ENCODE data around the gene EYS. TPM values are rescaled to one million over a fixed set of nuclear protein-coding genes. Genes with fewer than 3 reads are reported as not detected.
A peak's percentile ranks its signal among the peaks of the same experiment; 100 is the strongest.

The EYS gene
- total RNA-seq, 1 experiment from 2014 or later, result 1.5 TPM

- POLR2A ChIA-PET, result no interaction called here
- peaks cover 6% of the 10 kb centered on the region for H3K4me1 Mint-ChIP-seq (ENCODE audit: insufficient read depth, unreplicated experiment)
- no peak overlapping the region for H3K4me3 Mint-ChIP-seq (ENCODE audit: unreplicated experiment)
- DNase-seq (ENCODE audit: unreplicated experiment), result no peak
- CTCF ChIA-PET, result interaction anchor here (0.7 kb wide), 1 partner anchor 242 kb away, joined by 3 read pairs; no protein-coding TSS in a partner anchor
- no peaks in the 10 kb centered on the region for H3K36me3 Mint-ChIP-seq (ENCODE audit: insufficient read depth, unreplicated experiment)
- BruUV-seq (replicated peaks), result no TSS peak
- TF ChIP-seq, protein P1, sequence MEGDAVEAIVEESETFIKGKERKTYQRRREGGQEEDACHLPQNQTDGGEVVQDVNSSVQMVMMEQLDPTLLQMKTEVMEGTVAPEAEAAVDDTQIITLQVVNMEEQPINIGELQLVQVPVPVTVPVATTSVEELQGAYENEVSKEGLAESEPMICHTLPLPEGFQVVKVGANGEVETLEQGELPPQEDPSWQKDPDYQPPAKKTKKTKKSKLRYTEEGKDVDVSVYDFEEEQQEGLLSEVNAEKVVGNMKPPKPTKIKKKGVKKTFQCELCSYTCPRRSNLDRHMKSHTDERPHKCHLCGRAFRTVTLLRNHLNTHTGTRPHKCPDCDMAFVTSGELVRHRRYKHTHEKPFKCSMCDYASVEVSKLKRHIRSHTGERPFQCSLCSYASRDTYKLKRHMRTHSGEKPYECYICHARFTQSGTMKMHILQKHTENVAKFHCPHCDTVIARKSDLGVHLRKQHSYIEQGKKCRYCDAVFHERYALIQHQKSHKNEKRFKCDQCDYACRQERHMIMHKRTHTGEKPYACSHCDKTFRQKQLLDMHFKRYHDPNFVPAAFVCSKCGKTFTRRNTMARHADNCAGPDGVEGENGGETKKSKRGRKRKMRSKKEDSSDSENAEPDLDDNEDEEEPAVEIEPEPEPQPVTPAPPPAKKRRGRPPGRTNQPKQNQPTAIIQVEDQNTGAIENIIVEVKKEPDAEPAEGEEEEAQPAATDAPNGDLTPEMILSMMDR (IDR thresholded peaks at IDR 0.05; ENCODE audit: unreplicated experiment), result no peak
- intact Hi-C loops (cut with micrococcal nuclease), result no loop called here
- no peak overlapping the region for H3K27ac Mint-ChIP-seq (ENCODE audit: low read depth, unreplicated experiment)
- no peaks in the 10 kb centered on the region for H3K9me3 Mint-ChIP-seq (ENCODE audit: unreplicated experiment)
- H3K27me3 Mint-ChIP-seq (ENCODE audit: insufficient read depth, unreplicated experiment), result no peaks in the 10 kb centered on the region
These were observed 1452.0 kb downstream of the EYS start for GRCh38 chr6:64255000-64255399.

DNA sequence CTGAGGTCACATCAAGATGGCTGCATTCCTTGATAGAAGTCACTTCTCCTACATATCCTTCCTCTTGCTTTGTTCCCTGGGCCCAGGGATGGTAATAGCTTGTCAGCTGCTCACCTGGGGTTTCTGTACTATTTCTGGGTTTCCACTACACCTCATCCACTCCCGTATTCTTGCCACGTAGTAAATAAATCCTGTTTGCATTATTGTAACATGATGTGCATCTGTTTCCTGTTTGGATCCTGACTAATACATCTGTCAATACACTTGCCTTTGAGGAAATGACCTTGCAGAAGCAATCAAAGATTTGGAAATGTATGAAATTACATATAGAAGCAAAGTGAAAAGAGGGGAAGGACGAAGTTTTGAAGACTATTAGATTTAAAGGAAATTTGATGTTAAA lies 1452.5 kb downstream of the EYS start:
- intact Hi-C loops (cut with micrococcal nuclease), result no loop called here
- H3K27me3 Mint-ChIP-seq (ENCODE audit: insufficient read depth, unreplicated experiment), result no peaks in the 10 kb centered on the region
- peaks cover 6% of the 10 kb centered on the region for H3K4me1 Mint-ChIP-seq (ENCODE audit: insufficient read depth, unreplicated experiment)
- no peaks in the 10 kb centered on the region for H3K9me3 Mint-ChIP-seq (ENCODE audit: unreplicated experiment)
- TF ChIP-seq, protein P1 (IDR thresholded peaks at IDR 0.05; ENCODE audit: unreplicated experiment), result no peak
- no peaks in the 10 kb centered on the region for H3K36me3 Mint-ChIP-seq (ENCODE audit: insufficient read depth, unreplicated experiment)
- no peak overlapping the region for H3K27ac Mint-ChIP-seq (ENCODE audit: low read depth, unreplicated experiment)
- DNase-seq (ENCODE audit: unreplicated experiment), result no peak
- no TSS peak for BruUV-seq (replicated peaks)
- CTCF ChIA-PET, result no interaction called here
- H3K4me3 Mint-ChIP-seq (ENCODE audit: unreplicated experiment), result no peak overlapping the region
- POLR2A ChIA-PET, result no interaction called here

DNA sequence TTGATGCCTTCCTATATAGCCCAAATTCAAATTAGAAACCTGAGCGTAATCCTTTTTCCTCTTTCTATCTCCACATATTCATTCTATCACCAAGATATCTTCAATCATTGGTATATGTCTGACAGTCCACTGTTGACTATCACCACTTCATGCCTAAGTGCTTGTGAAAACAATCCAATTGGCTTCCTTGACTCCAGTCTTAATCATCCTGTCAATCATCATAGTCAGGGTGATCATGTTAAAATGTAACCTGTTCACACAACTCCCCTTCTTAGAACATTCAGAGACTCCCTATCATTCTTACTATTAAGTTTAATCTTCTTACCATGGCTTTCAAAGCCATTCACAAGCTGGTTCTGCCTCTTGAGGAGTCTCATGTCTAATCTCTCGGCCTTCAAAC lies 1454.8 kb downstream of the EYS start:
- BruUV-seq (replicated peaks), result no TSS peak
- CTCF ChIA-PET, result interaction anchor here (0.6 kb wide), 1 partner anchor 236 kb away, joined by 3 read pairs; no protein-coding TSS in a partner anchor
- DNase-seq (ENCODE audit: unreplicated experiment), result no peak

DNA sequence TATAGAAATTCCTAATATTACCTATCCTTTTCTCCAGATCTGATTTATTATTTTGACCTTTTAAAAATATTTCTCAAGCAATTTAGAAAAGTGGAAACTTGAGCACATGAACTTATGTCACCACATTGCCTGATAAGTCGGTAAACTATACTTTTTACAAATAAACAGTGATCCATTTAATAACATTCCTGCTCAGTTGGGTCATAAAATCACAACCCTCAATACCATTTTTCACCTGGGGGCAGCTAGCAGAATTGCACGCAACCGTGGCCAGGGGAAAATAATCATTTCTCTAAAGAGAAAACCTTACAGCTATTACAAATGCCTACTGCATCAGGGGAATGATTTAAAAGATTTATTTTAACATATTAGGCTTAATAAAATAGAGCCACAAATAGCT lies 1456.9 kb downstream of the EYS start:
- ChIA-PET CTCF (interaction anchor here (0.5 to 0.6 kb wide), 2 partner anchors 15 to 33 kb away, joined by 3 read pairs; no protein-coding TSS in a partner anchor), POLR2A (no interaction called here)
- intact Hi-C loops (cut with micrococcal nuclease), result no loop called here
- Mint-ChIP-seq H3K4me1 (ENCODE audit: insufficient read depth, unreplicated experiment) (peaks cover 6% of the 10 kb centered on the region), H3K36me3 (ENCODE audit: insufficient read depth, unreplicated experiment) (no peaks in the 10 kb centered on the region), H3K27me3 (ENCODE audit: insufficient read depth, unreplicated experiment) (no peaks in the 10 kb centered on the region), H3K9me3 (ENCODE audit: unreplicated experiment) (no peaks in the 10 kb centered on the region), H3K4me3 (ENCODE audit: unreplicated experiment) (no peak overlapping the region), H3K27ac (ENCODE audit: low read depth, unreplicated experiment) (no peak overlapping the region)
- no TSS peak for BruUV-seq (replicated peaks)
- TF ChIP-seq, protein P1 (IDR thresholded peaks at IDR 0.05; ENCODE audit: unreplicated experiment), result peak; percentile 8
- no peak for DNase-seq (ENCODE audit: unreplicated experiment)

More for the DNA sequence above, 1454.8 kb downstream of the EYS start:
- no peak overlapping the region for H3K4me3 Mint-ChIP-seq (ENCODE audit: unreplicated experiment)
- intact Hi-C loops (cut with micrococcal nuclease), result no loop called here
- TF ChIP-seq, protein P1 (IDR thresholded peaks at IDR 0.05; ENCODE audit: unreplicated experiment), result no peak
- H3K27me3 Mint-ChIP-seq (ENCODE audit: insufficient read depth, unreplicated experiment), result no peaks in the 10 kb centered on the region
- no peaks in the 10 kb centered on the region for H3K36me3 Mint-ChIP-seq (ENCODE audit: insufficient read depth, unreplicated experiment)
- no peaks in the 10 kb centered on the region for H3K9me3 Mint-ChIP-seq (ENCODE audit: unreplicated experiment)
- peaks cover 6% of the 10 kb centered on the region for H3K4me1 Mint-ChIP-seq (ENCODE audit: insufficient read depth, unreplicated experiment)
- no peak overlapping the region for H3K27ac Mint-ChIP-seq (ENCODE audit: low read depth, unreplicated experiment)
- POLR2A ChIA-PET, result interaction anchor here (0.5 to 0.6 kb wide), 2 partner anchors 199 to 475 kb away, joined by 3 to 4 read pairs; no protein-coding TSS in a partner anchor

Measured in MCF 10A (cell line).